Fibroblast of villous mesenchyme (primary cell): ENCODE results near the gene SRMS. TPM values are rescaled to one million over a fixed set of nuclear protein-coding genes. Genes with fewer than 3 reads are reported as not detected.

Source experiments
- DNase-seq: peaks from one replicate; pipeline ENCODE4 v3.0.0-alpha.2; 2010; ENCODE audit warnings: low read depth
- H3K4me3 ChIP-seq: 2 replicates; pipeline ENCODE4 v1.5.1; 2011; ENCODE audit warnings: low read depth, mild to moderate bottlenecking, low read length
- CTCF ChIP-seq: IDR thresholded peaks from 2 replicates; pipeline ENCODE4 v1.5.1; 2012; ENCODE audit warnings: low read depth, mild to moderate bottlenecking, low read length; ENCODE audit not compliant: insufficient read depth
- total RNA-seq: library from RNA; depleted of rRNA; stranded (reverse); fragments of >200 nt; gene quantifications from 2 replicates; pipeline ENCODE4 v1.2.3, GENCODE V29; 2012

Gene SRMS
- total RNA-seq, 1 donor: not detected

GRCh38 chr20:63577317-63577894 lies 29.9 kb upstream of the SRMS start:
- no peak overlapping the region for H3K4me3 ChIP-seq
- no peak for TF ChIP-seq CTCF
- no peak for DNase-seq

- TF ChIP-seq CTCF: no peak
- DNase-seq: no peak
- H3K4me3 ChIP-seq: no peak overlapping the region
These were observed 28.8 kb upstream of the SRMS start for GRCh38 chr20:63576311-63576710.

- H3K4me3 ChIP-seq: no peak overlapping the region
- no peak for TF ChIP-seq CTCF
- DNase-seq: peak; percentile 43
These were observed 27.5 kb upstream of the SRMS start for GRCh38 chr20:63574829-63575743.

- peak within 1 kb of the TSS; percentile 84 for H3K4me3 ChIP-seq
- DNase-seq: peak; percentile 67
- TF ChIP-seq CTCF: no peak
These were observed 26.7 kb upstream of the SRMS start, which contains the start of gene HELZ2 for GRCh38 chr20:63574156-63574828. TSS of gene HELZ2 (minus strand) at chr20:63574239. CDS start at chr20:63572385, 1,854 bp downstream.

- peak overlapping the region; percentile 84 for H3K4me3 ChIP-seq
- DNase-seq: no peak
- TF ChIP-seq CTCF: no peak
These were observed 26.1 kb upstream of the SRMS start for GRCh38 chr20:63573647-63574131.

- DNase-seq: no peak
- H3K4me3 ChIP-seq: peak overlapping the region; percentile 84
- peak; percentile 21 for TF ChIP-seq CTCF
These were observed 25.5 kb upstream of the SRMS start for GRCh38 chr20:63572788-63573646.
